Measurements from ENCODE around the gene HYAL1.
A peak's percentile ranks its signal among the peaks of the same experiment; 100 is the strongest.
"Not testable (repeated sequence)": the region's sequence is repeated elsewhere in the genome, so short reads cannot be mapped to it uniquely, and the experiment has no call there.

Gene HYAL1

DNA sequence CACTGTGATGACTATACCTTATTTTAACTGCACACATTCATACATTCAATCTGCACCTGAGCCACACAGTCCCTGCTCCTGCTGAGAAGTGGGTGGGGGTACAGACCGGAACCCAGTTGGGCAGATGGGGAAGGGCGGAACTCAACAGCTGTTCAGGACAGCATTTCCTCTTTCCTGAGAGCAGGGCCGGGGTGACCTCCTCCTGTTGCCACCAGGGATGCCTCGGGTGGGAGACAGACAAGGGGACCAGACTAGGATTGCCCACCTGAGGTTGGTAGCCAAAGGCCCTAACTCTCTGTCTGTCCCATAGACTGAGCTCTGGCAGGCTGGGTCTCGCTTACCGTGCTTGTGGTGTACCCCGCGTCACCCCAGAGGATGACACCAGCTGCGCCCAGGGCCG, 15.2 kb upstream of the HYAL1 start:
- DNase-seq (ENCODE audit: low read depth in 2 of 2) = no peak

DNA sequence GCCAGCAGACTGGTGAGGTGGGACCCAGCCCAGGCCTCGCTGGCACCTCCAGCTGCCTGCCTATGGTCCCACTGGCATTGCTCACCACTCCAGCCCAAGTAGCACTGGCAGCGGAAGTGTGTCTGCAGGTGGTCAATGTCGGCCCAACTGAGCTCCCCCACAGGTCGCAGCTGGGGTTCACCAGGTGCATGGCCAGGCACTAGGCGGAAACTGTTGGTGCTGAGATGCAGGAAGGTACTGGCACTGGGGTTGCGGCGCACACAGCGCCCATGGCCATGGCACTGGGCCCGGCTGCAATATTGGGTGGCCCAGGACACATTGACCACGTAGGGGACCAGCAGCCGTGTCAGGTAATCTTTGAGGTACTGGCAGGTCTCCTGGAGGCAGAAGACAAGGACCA, 14.8 kb upstream of the HYAL1 start:
- DNase-seq (ENCODE audit: low read depth in 2 of 2) = no peak

DNA sequence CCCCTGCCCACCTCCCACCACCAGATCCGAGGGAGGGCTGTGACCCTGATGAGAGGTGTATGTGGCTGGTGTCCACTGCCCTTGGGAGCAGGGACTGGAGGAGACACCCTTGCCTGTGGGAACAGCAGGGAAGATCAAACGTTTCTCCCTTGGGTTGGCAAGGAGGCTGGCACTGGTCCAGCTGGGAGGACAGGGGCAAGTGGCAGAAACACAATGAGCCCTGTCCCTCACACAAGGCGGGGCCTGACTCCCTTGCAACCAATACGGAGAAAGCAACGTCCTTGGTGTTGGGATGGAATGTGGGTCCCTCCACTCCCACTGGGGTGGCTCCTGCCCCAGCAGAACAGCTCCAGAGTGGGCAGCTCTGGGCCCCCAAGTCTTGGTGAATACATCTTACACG, 13.9 kb upstream of the HYAL1 start:
- DNase-seq (ENCODE audit: low read depth in 2 of 2) = no peak

DNA sequence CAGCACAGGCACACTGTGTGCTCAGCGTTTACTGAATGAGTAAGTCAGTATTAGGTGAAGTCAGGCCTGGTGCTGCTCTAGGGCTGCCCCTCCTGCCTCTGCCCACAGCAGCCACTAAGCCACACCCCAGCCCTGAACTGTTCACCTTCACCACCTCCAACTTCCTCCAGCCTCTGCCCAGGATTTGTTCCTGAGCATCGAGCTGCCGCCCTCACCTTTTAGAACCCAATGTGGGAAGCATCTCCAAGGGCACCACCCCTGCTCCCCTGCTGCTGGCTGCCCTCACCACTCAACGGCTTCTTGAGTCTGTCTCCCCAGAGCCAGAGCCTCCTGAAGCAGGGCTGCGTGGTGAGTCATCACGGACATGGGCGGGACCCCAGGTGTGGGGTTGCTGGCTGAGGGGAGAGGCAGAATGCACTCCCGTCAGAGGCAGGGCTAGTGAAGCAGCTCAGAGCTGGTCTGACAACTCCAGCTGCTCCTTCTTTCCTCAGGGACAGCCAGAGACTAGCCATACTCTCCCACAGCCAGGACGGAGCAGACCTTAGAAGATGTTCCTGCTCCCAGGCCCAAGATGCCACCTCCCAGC, 13.4 kb upstream of the HYAL1 start:
- DNase-seq (ENCODE audit: low read depth in 2 of 2) = peak in 1 of 2 donors; percentile 37

DNA sequence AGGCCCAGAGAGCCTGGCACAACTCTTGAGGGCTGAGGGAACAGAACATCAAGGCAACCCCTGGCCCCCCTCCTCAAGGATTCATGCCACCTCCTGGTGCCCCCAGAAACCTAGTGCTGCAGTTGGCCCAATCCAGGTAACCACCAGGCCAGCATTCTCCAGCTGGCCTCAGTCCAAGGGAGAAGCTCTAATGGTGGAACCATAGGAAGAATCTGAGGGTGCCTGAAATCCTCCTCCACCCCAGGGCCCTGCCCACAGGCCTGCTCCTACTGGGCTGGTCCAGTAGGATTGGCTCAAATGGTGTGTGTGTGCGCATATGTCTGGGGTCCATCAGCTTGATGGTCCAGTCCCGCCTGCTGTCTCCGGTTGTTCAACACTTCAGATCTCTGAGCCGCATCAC, 11.4 kb upstream of the HYAL1 start:
- no peak for DNase-seq (ENCODE audit: low read depth in 2 of 2)

DNA sequence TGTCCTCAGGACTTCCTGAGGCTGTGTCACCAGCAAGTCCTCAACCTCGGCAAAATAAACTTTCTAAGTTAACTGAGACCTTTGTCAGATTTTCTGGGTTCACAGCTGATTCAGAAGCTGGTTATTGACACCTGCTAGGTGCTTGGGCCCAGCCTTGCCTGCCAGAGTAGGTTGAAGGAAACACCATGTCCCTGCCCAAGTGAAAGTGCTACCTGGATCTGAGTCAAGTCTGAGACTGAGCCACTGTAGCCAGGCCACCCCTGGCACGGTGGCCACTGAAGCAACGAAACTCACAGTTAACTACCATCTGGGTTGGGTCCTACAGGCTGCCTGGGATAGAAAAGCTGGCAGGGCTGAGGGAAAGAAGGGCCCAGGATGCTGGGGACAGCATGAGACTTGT, 11.0 kb upstream of the HYAL1 start:
- no peak for DNase-seq (ENCODE audit: low read depth in 2 of 2)

DNA sequence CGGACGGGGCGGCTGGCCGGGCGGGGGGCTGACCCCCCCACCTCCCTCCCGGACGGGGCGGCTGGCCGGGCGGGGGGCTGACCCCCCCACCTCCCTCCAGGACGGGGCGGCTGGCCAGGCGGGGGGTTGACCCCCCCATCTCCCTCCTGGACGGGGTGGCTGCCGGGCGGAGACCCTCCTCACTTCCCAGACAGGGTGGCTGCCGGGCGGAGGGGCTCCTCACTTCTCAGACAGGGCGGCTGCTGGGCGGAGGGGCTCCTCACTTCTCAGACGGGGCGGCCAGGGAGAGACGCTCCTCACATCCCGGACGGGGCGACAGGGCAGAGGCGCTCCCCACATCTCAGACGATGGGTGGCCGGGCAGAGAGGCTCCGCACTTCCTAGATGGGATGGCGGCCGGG, 8.7 kb upstream of the HYAL1 start:
- DNase-seq (ENCODE audit: low read depth in 2 of 2) = not testable (repeated sequence)

DNA sequence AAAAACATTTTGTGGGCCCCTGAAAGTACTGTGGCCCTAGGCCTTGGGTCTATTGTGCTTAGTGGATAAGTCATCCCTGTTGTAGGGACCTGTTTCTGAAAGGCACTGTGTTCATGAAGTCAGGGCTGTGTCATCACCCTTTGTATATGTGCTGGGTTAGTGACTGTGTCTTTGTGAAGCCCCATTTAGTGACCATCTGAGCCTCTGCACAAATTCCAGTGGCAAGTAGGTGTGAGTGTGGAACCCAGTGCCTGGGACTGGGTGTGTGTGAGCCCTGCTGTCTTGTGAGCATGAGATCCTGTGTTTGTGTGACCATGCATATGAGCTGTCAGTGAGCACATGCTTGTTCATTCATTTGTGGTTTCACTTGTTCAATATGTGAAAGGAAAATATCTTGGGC, 1.2 kb upstream of the HYAL1 start:
- no peak for DNase-seq (ENCODE audit: low read depth in 2 of 2)

DNA sequence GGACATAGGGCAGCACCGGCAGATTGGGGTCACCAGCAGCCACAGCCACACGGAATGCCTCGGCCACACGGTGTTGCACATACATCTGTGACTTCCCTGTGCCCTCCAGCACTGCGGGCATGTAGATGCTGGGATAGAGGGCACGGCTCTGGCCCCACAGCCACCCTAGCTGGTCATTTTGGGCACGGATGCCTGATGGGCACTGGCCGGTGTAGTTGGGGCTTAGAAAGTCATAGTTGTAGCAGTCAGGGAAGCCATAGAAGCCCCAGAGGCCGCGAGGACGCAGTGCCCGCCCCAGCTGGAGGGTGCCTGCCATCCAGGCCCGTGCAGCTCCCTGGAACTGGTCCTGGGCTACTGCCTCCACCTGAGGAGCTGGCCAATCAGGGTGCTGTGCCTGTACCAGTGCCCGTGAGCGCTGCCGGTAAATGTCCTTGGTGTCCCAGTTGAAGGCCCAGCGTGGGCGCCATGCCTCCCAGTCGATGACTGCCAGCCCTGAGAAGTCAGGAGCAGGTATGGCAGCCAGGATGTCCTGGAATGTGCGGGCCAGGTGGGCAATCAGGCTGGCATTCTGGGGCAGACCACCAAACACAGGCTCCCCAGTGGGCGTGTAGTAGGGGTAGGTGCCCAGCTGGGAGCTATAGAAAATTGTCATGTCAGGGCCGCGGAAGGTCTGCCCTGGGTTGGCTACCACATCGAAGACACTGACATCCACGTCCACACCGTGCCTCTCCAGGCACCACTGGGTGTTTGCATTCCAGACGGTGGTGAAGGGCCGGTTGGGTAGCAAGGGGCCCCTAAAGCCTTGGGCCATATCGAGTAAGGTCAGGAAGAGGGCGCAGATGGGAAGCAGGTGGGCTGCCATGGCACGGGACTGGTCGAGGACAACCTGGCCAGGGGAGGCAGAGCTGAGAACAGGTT, 1.0 kb downstream of the HYAL1 start:
- DNase-seq (ENCODE audit: low read depth in 2 of 2) = no peak

DNA sequence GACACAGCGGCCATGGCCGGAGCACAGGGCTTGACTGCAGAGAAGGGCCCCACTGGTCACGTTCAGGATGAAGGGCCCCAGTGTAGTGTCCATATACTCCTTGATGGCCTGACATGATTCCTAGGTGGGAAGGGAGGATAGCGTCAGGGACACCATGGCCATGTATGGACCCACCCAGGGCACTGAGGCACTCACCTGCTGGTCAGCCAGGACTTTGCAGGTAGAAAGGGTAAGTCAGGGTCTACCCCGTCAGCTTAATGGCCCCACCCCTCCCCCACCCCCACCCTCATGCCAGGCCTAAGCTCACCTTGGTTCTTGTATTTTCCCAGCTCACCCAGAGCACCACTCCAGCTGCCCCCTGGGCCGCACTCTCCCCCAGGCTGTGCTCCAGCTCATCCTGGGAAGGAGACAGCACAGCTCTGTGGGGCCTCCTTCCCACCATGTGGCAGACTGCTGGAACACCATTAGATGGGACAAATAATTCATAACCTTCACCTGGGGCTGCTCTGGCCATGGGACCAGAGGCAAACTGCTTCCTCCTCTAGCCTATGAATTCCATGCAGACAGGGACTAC, 2.6 kb downstream of the HYAL1 start:
- DNase-seq (ENCODE audit: low read depth in 2 of 2) = no peak

DNA sequence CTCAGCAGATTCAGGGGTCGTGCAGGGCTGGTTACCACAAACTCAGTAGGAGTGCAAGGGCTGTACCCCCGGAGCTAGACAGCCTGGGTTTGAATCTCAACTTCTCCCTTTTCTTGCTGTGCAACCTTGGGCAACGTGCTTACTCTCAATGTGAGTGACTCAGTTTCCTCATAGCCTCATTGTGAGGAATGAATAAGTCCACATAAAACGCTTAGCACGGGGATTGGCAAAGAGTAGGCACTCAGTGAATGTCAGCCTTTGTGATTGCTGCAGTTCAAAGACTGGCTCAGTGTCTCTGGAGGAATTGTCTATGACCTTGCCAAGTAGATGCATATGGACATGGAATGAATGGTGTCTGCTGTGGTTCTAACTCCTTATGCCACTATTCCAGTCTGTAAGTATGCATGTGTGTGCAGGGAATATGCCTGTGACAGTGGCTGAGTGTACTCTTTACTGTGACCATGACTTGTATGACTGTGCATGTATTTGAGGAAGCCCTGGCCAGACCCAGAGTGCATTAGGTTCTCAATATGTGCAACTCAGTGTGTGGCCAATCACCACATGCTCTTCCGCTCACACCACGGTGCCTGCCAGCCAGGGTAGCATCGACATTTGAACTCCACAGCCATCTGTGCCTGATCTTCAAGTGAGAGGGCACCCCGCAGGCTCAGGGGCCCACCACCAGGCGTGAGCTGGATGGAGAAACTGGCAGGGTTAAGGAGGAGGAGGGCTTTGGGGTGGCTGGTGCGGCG, 3.3 kb downstream of the HYAL1 start:
- DNase-seq (ENCODE audit: low read depth in 2 of 2) = no peak

DNA sequence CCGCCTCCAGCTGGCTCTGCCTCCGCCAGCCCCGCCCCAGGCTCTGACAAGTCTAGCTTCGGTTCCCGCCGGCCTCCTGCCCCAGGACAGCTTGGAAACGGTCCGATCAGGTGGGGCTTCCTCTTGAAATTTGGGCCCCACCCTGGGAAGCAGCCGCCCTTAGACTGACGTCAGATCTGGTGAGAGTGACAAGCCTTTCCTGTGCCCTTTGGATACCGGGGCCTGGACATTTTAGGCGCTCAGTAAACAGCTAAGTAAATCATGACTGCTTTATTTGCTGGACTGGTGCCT, 3.8 kb downstream of the HYAL1 start:
- no peak for DNase-seq (ENCODE audit: low read depth in 2 of 2)

DNA sequence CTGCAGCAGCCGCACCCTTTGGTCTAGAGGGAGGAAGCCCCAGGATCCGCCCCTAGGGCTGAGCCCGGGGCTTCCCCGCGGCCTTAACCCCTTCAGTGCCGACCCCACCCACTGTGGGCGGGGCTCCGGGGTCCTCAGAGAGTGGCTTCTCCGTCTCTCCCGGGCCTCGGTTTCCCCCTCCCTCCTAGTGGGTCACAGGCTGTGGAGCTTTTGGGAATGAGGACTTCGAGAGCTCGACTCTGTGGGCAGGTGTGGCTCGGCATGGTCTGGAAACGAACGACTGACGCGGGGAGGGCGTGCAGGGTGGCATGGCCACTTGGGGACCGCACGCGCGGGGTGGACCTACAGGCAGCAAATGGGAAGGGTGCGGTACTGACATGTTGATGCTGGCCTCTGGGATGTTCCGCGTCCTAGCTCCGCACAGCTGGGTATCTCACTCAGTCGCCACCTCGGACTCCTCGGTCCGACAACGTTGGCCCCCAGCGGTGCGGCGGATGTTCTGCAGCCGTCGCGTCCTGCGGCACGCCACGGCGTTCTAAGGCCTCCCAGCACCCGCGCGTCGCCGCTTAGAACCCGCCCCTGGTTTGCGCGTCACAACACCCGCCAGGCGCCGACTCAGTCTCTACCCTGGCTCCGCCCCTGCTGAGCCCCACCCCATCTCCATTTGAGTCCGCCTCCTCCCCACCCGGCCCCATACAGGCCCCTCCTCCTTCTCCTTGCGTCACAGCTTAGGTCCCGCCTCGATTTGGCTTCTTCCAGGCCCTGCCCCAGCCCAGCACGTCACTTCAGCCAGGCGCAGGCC, 4.3 kb downstream of the HYAL1 start, which contains the start of the genes HYAL3 and NAA80:
HYAL3 (minus strand) TSS at position 570 of the 802 bp plus-strand sequence. CDS start 3,803 bp downstream, outside the sequence.
NAA80 (minus strand) TSS at position 570 of the 802 bp plus-strand sequence. CDS start 1,942 bp downstream, outside the sequence.
- peak; percentile 98 for DNase-seq (ENCODE audit: low read depth in 2 of 2)

DNA sequence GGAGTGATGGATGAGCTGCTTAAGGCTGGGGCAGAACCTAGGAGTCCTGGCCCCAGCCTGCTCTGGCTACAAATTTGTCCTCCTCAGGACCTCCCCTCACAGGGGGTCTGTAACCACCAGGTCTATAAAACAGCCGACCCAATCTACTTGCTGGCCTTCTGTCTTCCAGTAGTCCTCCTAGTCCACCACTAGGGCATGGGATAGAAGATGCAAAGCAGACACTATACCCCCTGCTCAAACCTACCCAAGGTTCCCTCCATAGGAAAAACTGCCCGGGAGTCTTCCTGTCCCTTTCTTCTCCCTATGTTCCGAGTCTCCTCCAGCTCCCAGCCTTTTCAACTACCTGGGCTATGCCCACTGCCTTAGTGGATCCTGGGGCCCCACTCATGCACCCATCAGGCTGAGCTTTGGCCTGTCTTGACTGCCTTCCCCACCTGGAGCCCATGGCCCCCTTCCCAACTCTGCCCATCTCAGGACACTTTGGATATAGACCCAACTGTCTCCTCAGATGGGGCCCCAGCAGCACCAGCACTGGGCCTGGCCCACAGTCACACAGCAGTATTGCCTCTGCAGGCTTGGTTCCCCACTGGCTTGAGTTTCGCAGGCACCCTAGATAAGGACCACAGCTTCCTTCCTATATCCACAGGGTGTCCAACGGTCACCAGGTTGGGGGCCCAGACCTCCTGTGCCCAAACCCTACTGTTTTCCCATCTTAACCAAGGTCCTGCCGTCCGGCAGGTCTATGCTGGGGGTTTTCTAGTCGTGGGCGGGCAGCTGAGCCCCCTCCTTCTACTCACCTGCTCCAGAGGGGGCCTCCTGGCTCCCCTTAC, 5.3 kb downstream of the HYAL1 start:
- DNase-seq (ENCODE audit: low read depth in 2 of 2) = no peak

DNA sequence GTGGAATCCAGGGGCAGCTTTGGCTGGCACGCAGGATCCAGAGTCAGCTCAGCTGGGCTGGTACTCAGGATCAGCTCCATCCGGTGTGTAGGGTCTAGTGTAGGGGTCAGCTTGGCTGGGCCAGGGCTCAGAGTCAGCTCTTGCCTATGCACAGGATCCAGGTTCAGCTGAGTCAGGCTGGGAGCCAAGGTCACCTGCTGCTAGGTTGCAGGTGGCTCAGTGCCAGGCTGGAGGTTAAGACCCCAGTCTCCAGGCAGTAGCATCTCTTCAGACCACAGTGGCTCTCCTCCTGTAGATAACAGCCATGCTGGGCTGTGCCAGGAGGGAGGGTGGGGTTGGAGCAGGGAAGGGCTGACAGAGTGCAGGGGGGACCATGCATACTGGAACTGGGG, 6.0 kb downstream of the HYAL1 start:
- no peak for DNase-seq (ENCODE audit: low read depth in 2 of 2)

DNA sequence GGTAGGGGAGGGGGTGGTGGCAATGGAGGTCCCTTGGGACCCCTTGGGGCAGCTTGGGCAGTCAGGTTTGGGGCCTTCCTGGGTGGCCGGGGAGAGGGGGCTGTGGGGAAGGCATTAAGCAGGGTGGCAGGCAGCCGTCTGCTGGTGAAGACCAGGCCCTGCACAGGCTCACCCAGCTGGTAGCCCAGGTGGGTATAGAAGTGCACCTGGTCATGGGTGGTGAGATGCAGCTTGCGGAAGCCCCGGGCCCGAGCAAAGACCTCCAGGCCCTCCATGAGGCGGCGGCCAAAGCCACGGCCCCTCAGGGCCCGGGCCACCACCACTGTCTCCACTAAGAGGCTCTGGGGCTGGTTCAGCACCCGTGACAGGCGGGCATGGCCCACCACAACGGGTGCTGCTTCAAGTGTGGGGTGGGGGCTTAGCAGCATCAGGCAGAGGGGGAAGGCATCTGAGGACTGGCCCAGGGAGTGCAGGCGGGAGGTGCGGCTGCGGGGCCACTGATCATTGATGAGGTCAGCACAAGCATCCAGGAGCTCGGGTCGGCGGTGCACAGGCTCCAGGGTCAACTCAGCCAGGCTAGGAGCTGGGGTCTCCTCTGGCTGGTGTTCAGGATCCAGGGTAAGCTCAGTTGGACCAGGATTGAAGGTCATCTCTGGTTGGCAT, 6.5 kb downstream of the HYAL1 start:
- no peak for DNase-seq (ENCODE audit: low read depth in 2 of 2)

DNA sequence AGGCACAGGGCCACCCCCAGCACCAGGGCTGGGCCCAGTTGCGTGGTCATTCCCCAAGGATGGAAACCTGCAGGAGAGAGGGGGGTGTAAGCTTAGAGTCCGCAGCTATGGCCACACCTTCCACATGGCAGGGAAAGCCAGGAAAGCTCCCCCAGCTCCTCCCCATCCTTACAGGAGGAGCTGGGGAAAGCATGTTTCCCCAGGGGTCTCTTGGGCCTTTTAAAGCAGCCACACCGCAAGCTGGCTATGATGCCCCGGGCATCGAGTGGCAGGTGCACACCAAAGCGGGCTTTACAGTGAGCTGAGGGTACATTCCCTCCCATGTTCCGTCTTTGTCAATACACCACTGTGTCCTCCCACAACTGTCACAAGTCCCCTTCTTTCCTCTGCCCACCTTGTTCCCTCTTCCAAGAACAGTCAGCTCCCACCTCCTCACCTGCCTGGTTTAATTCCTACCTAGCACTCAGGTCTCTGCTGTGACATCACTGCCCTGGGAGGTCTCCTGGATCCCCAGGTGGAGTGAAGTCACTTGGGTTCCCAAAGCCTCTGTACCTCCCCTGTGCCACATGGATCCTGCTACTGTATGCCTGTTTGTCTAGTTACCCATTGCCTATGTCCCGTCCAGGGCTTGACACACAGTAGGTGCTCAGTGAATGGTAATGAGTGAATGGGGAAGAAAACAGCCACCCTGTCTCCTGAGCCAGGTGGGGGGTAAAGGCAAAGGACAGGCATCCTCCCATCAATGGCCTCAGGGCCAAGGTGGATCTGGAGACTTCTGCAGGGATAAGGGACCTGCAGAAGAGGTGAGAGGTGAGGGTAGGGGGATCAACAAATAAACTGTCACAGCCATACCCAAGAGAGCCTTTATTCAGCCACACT, 7.6 kb downstream of the HYAL1 start:
- DNase-seq (ENCODE audit: low read depth in 2 of 2) = no peak

DNA sequence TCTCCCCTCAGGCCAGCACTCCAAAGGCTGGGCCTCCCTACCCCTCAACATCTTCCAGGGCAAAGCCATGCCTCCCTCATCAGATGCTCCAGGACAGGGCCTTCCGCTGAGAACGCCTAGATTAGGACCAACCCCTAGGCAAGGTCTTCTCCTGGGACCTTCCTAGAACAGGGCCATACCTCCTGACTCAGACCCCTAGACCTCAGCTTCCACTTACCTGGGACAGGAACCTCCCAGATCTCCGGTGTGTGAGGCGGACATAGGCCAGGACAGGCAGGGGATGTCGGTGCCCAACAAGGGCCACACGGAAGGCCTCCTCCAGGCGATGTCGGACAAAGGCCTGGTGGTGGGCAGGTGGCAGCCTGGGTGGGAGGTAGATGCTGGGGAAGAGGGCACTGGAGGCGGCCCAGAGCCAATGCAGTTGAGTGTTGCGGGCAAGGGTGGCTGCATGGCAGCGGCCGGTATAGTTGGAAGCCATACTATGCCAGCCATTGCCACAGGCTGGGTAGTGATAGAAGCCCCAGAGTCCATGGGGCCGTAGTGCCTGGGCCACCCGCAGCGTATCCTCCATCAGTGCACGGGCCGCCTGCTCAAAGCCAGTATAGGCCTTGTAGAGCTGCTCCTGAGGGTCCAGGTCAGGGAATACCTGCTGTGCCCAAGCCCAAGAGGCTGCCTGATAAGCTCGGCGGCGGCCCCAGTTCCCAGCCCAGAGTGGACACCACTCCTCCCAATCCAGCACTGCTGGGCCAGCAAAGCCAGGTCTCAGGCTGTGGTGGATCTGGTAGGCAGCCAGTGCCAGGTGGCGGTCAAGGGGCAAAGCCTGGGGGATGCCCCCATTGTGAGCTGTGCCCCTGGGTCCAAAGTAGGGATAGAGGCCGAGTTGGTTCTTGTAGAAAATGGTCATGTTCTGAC, 8.6 kb downstream of the HYAL1 start:
- no peak for DNase-seq (ENCODE audit: low read depth in 2 of 2)
